Trophoblast cell (in vitro differentiated cells and primary cell): Measurements from ENCODE around the gene KIF21A.
"Not testable (repeated sequence)": the region's sequence is repeated elsewhere in the genome, so short reads cannot be mapped to it uniquely, and the experiment has no call there.

Experiments
- DNase-seq, 2 donors: peaks; one replicate each; pipeline ENCODE4 v3.0.0-alpha.2; 2016
- H2AFZ ChIP-seq: 2 replicates; pipeline ENCODE4 v1.6.1; 2013; ENCODE audit warnings: low read length, moderate library complexity, mild to moderate bottlenecking; ENCODE audit not compliant: insufficient read depth, poor library complexity
- H2AK5ac ChIP-seq: 2 replicates; pipeline ENCODE4 v1.6.1; 2013; ENCODE audit warnings: mild to moderate bottlenecking, low read length
- H2BK120ac ChIP-seq: 2 replicates; pipeline ENCODE4 v1.6.1; 2013; ENCODE audit warnings: low read length, mild to moderate bottlenecking, moderate library complexity; ENCODE audit not compliant: insufficient read depth, poor library complexity
- H2BK12ac ChIP-seq: 2 replicates; pipeline ENCODE4 v1.6.1; 2013; ENCODE audit warnings: mild to moderate bottlenecking, low read length, moderate library complexity
- H2BK5ac ChIP-seq: 2 replicates; pipeline ENCODE4 v1.6.1; 2013; ENCODE audit warnings: low read length, low read depth, moderate library complexity, mild to moderate bottlenecking; ENCODE audit not compliant: poor library complexity
- H3K14ac ChIP-seq: 2 replicates; pipeline ENCODE4 v1.6.1; 2013; ENCODE audit warnings: mild to moderate bottlenecking, low read length
- H3K18ac ChIP-seq: 2 replicates; pipeline ENCODE4 v1.6.1; 2013; ENCODE audit warnings: mild to moderate bottlenecking, low read length
- H3K23ac ChIP-seq: 2 replicates; pipeline ENCODE4 v1.6.1; 2013; ENCODE audit warnings: low read length
- H3K27ac ChIP-seq: 2 replicates; pipeline ENCODE4 v1.5.1; 2013; ENCODE audit warnings: low read depth, mild to moderate bottlenecking, inconsistent platforms, low read length, moderate library complexity
- H3K27me3 ChIP-seq: 2 replicates; pipeline ENCODE4 v1.6.1; 2013; ENCODE audit warnings: inconsistent platforms, mild to moderate bottlenecking, low read length, moderate library complexity; ENCODE audit not compliant: insufficient read depth
- H3K36me3 ChIP-seq, 2 experiments: 1 replicate in 1 of 2; 2 replicates in 1 of 2; pipeline ENCODE4 v1.6.1; 2013; ENCODE audit warnings: low read length in 2 of 2, mild to moderate bottlenecking in 2 of 2, moderate library complexity in 1 of 2; ENCODE audit not compliant: insufficient read depth in 2 of 2, control insufficient read depth in 1 of 2
- H3K4ac ChIP-seq: 2 replicates; pipeline ENCODE4 v1.6.1; 2013; ENCODE audit warnings: low read depth, mild to moderate bottlenecking, low read length, moderate library complexity
- H3K4me1 ChIP-seq, 2 experiments: 1 replicate in 1 of 2; 2 replicates in 1 of 2; pipeline ENCODE4 v1.6.1; 2013; ENCODE audit warnings: low read length in 2 of 2, mild to moderate bottlenecking in 2 of 2, moderate library complexity in 1 of 2; ENCODE audit not compliant: insufficient read depth in 2 of 2, control insufficient read depth in 1 of 2
- H3K4me2 ChIP-seq: 2 replicates; pipeline ENCODE4 v1.6.1; 2013; ENCODE audit warnings: inconsistent platforms, mild to moderate bottlenecking, low read length, moderate library complexity
- H3K4me3 ChIP-seq: 2 replicates; pipeline ENCODE4 v1.5.1; 2013; ENCODE audit warnings: mild to moderate bottlenecking, low read depth, low read length, inconsistent platforms
- H3K79me1 ChIP-seq: one replicate; pipeline ENCODE4 v1.6.1; 2013; ENCODE audit warnings: low read length
- H3K79me2 ChIP-seq: 2 replicates; pipeline ENCODE4 v1.6.1; 2013; ENCODE audit warnings: low read length, mild to moderate bottlenecking; ENCODE audit not compliant: control insufficient read depth, insufficient read depth, poor library complexity
- H3K9ac ChIP-seq: 2 replicates; pipeline ENCODE4 v1.6.1; 2013; ENCODE audit warnings: mild to moderate bottlenecking, low read length
- H3K9me3 ChIP-seq: 2 replicates; pipeline ENCODE4 v1.6.1; 2013; ENCODE audit warnings: low read depth, mild to moderate bottlenecking, control low read depth, inconsistent platforms, low read length; ENCODE audit not compliant: insufficient read depth
- H4K12ac ChIP-seq: 2 replicates; pipeline ENCODE4 v1.6.1; 2013; ENCODE audit warnings: low read depth, mild to moderate bottlenecking, low read length, moderate library complexity
- H4K8ac ChIP-seq: 2 replicates; pipeline ENCODE4 v1.6.1; 2013; ENCODE audit warnings: low read depth, mild to moderate bottlenecking, low read length, moderate library complexity
- H4K91ac ChIP-seq: one replicate; pipeline ENCODE4 v1.6.1; 2013; ENCODE audit warnings: low read depth, mild to moderate bottlenecking, low read length, moderate library complexity
- WGBS: extraction: QIAGEN DNeasy Blood & Tissue Kit; methylation state at CpG from one replicate; pipeline ENCODE4 v1.1.7; 2013; ENCODE audit warnings: missing lambda C conversion rate; ENCODE audit not compliant: insufficient read length, insufficient coverage; ENCODE audit errors: extremely low coverage; 5-methylcytosine and 5-hydroxymethylcytosine counted together

KIF21A gene

DNA sequence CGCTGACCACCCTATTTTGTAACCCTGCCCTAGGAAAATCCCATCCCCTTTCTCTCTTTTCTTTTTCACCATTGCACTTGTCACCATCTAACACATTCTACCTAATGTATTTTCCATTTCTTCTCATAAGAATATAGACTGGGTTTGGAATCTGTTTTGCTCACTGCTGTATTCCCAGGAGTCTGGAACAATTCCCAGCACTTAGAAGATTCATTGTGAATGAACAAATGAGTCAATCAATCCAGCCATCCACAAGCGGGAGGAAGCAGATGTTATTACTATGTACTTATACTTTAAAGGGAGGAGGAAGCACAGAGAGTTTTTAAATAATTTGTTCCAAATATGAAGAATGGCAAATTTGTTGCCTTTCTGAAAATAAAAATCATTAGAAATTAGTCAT, 142.1 kb downstream of the KIF21A start:
- Histone ChIP-seq H3K4me3 (no peak overlapping the region), H3K79me1 (no peaks in the 10 kb centered on the region), H3K23ac (no peak overlapping the region), H3K36me3 (no peaks in the 10 kb centered on the region), H3K27me3 (no peaks in the 10 kb centered on the region), H3K14ac (no peak overlapping the region), H3K4me2 (no peak overlapping the region), H3K4me1 (peaks cover 0 to 3% of the 10 kb centered on the region in 2 experiments), H4K12ac (no peak overlapping the region), H2AK5ac (no peak overlapping the region), H3K27ac (no peak overlapping the region), H3K79me2 (no peaks in the 10 kb centered on the region), H2BK5ac (no peak overlapping the region), H3K18ac (no peak overlapping the region), H2BK120ac (no peak overlapping the region), H4K8ac (no peak overlapping the region), H4K91ac (no peak overlapping the region), H3K4ac (no peak overlapping the region), H2BK12ac (no peak overlapping the region), H3K9me3 (no peaks in the 10 kb centered on the region), H3K9ac (no peak overlapping the region), H2AFZ (no peak overlapping the region)
- DNase-seq, result no peak
- no CpG with 5 or more reads among the region's 2 CpGs for WGBS

DNA sequence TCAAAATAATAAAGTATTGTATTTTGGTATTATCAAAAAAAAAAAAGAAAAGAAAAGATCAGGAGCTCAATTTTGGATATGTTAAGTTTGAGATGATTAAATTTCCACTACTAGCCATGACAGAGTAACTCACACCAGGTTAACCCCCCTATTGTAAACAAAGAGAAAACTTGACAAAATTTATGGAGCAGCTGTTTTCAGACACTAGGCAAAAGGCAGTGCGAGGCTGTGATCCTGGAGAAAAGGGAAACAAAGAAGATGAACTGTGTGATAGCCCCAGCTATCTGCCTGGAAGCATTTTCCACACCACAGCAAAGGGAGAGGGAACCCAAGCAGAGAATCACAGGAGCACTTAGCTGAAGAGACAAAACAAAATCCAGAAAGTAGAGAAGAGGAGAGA, 145.0 kb downstream of the KIF21A start:
- H2AK5ac ChIP-seq, result no peak overlapping the region
- no CpG with 5 or more reads among the region's 1 CpG for WGBS
- no peaks in the 10 kb centered on the region for H3K9me3 ChIP-seq

DNA sequence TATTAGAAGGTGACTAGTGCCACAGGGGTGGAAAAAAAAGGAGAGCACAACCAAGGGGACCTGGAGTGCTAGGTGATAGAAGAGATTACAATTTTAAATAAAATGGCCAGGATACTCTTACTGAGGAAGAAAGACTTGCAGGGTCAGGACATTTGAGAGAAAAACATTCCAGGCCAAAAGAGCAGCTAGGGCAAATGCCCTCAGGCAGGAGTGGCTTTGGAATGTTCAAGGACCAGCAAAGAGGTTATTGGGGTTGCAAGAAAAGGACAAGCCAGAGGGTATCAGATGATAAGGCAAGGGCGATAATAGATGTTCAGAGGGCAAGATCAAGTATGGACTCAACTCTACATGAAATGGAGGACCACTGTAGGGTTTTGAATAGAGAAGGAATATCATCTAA, 146.4 kb downstream of the KIF21A start:
- no peak overlapping the region for H3K23ac ChIP-seq
- H3K4me2 ChIP-seq, result no peak overlapping the region
- H3K79me1 ChIP-seq, result no peaks in the 10 kb centered on the region
- no peak overlapping the region for H3K4me3 ChIP-seq
- DNase-seq, result peak in 1 of 2 donors; percentile 32
- H4K12ac ChIP-seq, result no peak overlapping the region
- H3K27ac ChIP-seq, result no peak overlapping the region
- H3K14ac ChIP-seq, result no peak overlapping the region
- H2BK120ac ChIP-seq, result no peak overlapping the region
- no peak overlapping the region for H2BK12ac ChIP-seq
- no peak overlapping the region for H3K4ac ChIP-seq
- H3K36me3 ChIP-seq, result no peaks in the 10 kb centered on the region
- no peaks in the 10 kb centered on the region for H3K9me3 ChIP-seq
- H2BK5ac ChIP-seq, result no peak overlapping the region
- no peak overlapping the region for H2AK5ac ChIP-seq
- H3K18ac ChIP-seq, result no peak overlapping the region
- no peak overlapping the region for H4K8ac ChIP-seq
- H4K91ac ChIP-seq, result no peak overlapping the region
- peaks cover 0 to 3% of the 10 kb centered on the region in 2 experiments for H3K4me1 ChIP-seq
- H3K79me2 ChIP-seq, result no peaks in the 10 kb centered on the region
- WGBS, result no CpG with 5 or more reads among the region's 1 CpG
- H3K9ac ChIP-seq, result no peak overlapping the region
- no peak overlapping the region for H2AFZ ChIP-seq
- no peaks in the 10 kb centered on the region for H3K27me3 ChIP-seq

More for the DNA sequence above, 145.0 kb downstream of the KIF21A start:
- Histone ChIP-seq H3K79me2 (no peaks in the 10 kb centered on the region), H3K4me3 (no peak overlapping the region), H3K4me2 (no peak overlapping the region), H3K27me3 (no peaks in the 10 kb centered on the region), H3K4me1 (peaks cover 0 to 3% of the 10 kb centered on the region in 2 experiments), H2BK12ac (no peak overlapping the region), H3K27ac (no peak overlapping the region), H2BK5ac (no peak overlapping the region), H4K12ac (no peak overlapping the region), H4K91ac (no peak overlapping the region), H3K4ac (no peak overlapping the region), H4K8ac (no peak overlapping the region), H3K36me3 (no peaks in the 10 kb centered on the region), H3K18ac (no peak overlapping the region), H2BK120ac (no peak overlapping the region), H3K9ac (no peak overlapping the region), H2AFZ (no peak overlapping the region), H3K23ac (no peak overlapping the region), H3K79me1 (no peaks in the 10 kb centered on the region), H3K14ac (no peak overlapping the region)
- no peak for DNase-seq

DNA sequence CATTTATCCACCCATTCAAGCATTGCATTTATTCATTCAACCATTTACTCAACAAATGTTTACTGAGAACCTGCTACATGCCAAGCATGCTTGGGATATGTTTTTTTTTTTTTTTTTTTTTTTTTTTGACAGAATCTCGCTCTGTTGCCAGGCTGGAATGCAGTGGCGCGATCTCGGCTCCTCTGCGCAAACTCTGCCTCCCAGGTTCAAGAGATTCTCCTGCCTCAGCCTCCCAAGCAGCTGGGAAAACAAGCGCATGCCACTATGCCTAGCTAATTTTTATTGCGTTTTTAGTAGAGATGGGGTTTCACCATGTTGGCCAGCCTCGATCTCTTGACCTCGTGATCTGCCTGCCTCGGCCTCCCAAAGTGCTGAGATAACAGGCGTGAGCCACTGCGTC, 147.3 kb downstream of the KIF21A start:
- not testable (repeated sequence) for H3K27ac ChIP-seq, H3K14ac ChIP-seq, H2BK12ac ChIP-seq, H3K4ac ChIP-seq, H3K36me3 ChIP-seq, H4K12ac ChIP-seq, H3K79me2 ChIP-seq, H2AFZ ChIP-seq, H2AK5ac ChIP-seq, H3K23ac ChIP-seq, H3K9me3 ChIP-seq, H2BK5ac ChIP-seq, H3K27me3 ChIP-seq, H3K79me1 ChIP-seq, H4K8ac ChIP-seq, H3K4me2 ChIP-seq, H3K4me3 ChIP-seq, H3K9ac ChIP-seq, H4K91ac ChIP-seq, H3K4me1 ChIP-seq, H3K18ac ChIP-seq, H2BK120ac ChIP-seq
- WGBS, result no CpG with 5 or more reads among the region's 12 CpGs
- peak; percentile 32 to 68 for DNase-seq
